ENCODE data around the gene CADM1. TPM values are rescaled to one million over a fixed set of nuclear protein-coding genes. Genes with fewer than 3 reads are reported as not detected.

The CADM1 gene
- total RNA-seq, 4 donors from 2014 or later, result 10.6 to 15.7 (median 13.8) TPM

DNA sequence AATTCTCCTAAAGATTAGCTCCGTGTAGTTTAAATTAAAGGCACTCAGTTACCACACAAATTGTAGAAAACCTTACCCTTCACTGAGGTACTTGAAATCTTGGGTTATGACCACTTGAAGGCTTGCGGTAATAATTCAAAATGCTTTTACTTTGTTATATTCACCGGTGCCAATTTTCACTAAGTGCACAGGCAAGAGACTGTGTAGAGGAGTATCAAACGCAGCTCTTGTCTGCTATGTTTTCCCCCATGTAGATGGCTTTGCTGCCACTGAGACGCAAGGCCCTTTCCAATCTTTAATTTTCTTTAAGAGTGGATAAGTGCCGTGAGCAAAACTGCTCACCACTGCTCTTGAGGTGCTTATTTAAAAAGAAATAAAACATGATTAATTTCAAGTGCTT lies 155.8 kb downstream of the CADM1 start:
- H3K27ac ChIP-seq (replicated peaks in 1 of 4), result no peak overlapping the region
- 94% methylated on average over 6 of the region's 6 CpGs for WGBS
- H3K36me3 ChIP-seq, result no peaks in the 10 kb centered on the region
- H3K4me3 ChIP-seq, result no peak overlapping the region
- H3K27me3 ChIP-seq, result no peaks in the 10 kb centered on the region
- peaks cover 0 to 4% (median 0%) of the 10 kb centered on the region in 4 donors for H3K4me1 ChIP-seq
- TF ChIP-seq, protein P1, sequence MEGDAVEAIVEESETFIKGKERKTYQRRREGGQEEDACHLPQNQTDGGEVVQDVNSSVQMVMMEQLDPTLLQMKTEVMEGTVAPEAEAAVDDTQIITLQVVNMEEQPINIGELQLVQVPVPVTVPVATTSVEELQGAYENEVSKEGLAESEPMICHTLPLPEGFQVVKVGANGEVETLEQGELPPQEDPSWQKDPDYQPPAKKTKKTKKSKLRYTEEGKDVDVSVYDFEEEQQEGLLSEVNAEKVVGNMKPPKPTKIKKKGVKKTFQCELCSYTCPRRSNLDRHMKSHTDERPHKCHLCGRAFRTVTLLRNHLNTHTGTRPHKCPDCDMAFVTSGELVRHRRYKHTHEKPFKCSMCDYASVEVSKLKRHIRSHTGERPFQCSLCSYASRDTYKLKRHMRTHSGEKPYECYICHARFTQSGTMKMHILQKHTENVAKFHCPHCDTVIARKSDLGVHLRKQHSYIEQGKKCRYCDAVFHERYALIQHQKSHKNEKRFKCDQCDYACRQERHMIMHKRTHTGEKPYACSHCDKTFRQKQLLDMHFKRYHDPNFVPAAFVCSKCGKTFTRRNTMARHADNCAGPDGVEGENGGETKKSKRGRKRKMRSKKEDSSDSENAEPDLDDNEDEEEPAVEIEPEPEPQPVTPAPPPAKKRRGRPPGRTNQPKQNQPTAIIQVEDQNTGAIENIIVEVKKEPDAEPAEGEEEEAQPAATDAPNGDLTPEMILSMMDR (IDR thresholded peaks at IDR 0.05), result no peak
- TF ChIP-seq EP300 (IDR thresholded peaks at IDR 0.05) (no peak), POLR2A (IDR thresholded peaks at IDR 0.05; ENCODE audit: low read depth) (no peak), POLR2AphosphoS5 (IDR thresholded peaks at IDR 0.05) (no peak)
- DNase-seq (ENCODE audit: extremely low spot score), result no peak
- H3K9me3 ChIP-seq, result no peaks in the 10 kb centered on the region
- intact Hi-C loops (cut with DNase I), result no loop called here

DNA sequence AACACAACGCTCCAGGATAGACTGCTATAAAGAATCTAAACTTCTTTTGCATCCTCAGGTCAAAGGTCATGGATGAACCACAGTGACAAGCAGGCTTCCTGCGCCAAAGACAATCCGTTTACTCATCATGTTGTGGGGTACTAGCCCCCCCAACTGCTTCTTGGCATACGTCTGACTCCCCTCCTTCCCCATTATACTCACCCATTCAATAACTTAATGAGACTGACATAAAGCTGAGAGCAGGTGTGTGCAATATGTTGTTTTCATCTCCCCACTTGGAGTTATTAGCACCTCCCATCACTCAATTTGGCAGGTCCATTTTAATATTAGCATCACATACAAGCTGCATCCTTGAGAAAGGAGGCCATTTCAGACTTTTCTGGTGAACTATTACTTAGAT lies 157.1 kb downstream of the CADM1 start:
- Histone ChIP-seq H3K4me1 (peaks cover 0 to 4% (median 0%) of the 10 kb centered on the region in 4 donors), H3K27ac (replicated peaks in 1 of 4) (no peak overlapping the region), H3K4me3 (no peak overlapping the region), H3K9me3 (no peaks in the 10 kb centered on the region), H3K36me3 (no peaks in the 10 kb centered on the region), H3K27me3 (no peaks in the 10 kb centered on the region)
- TF ChIP-seq EP300 (IDR thresholded peaks at IDR 0.05) (no peak), POLR2A (IDR thresholded peaks at IDR 0.05; ENCODE audit: low read depth) (no peak), POLR2AphosphoS5 (IDR thresholded peaks at IDR 0.05) (no peak)
- TF ChIP-seq, protein P1 (IDR thresholded peaks at IDR 0.05), result no peak
- DNase-seq (ENCODE audit: extremely low spot score), result no peak
- 98% methylated on average over 4 of the region's 4 CpGs for WGBS
- intact Hi-C loops (cut with DNase I), result no loop called here

DNA sequence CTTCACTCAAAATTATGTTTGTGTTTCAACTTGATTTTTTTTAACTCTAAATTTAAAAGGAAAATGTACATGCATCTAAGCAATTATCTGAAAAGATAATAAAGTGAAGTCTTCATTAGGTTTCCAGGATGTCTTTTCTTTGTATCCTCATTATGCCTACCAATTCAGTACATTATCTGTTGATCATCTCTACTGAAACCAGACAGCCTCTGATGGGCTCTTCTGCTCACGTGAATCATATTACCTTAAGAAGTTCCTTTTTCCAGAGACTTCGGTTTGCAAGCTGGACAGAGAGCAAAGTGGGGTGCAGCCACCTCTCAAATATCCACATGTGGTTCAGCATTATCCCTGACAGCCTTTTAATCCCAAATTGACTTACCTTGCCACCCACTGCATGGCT lies 158.4 kb downstream of the CADM1 start:
- DNase-seq (ENCODE audit: extremely low spot score), result no peak
- Histone ChIP-seq H3K9me3 (no peaks in the 10 kb centered on the region), H3K27me3 (no peaks in the 10 kb centered on the region), H3K27ac (replicated peaks in 1 of 4) (no peak overlapping the region), H3K36me3 (no peaks in the 10 kb centered on the region), H3K4me3 (no peak overlapping the region), H3K4me1 (peaks cover 0 to 4% (median 0%) of the 10 kb centered on the region in 4 donors)
- TF ChIP-seq POLR2A (IDR thresholded peaks at IDR 0.05; ENCODE audit: low read depth), result no peak
- TF ChIP-seq POLR2AphosphoS5 (IDR thresholded peaks at IDR 0.05), result no peak
- no peak for TF ChIP-seq EP300 (IDR thresholded peaks at IDR 0.05)
- TF ChIP-seq, protein P1 (IDR thresholded peaks at IDR 0.05), result no peak
- intact Hi-C loops (cut with DNase I), result no loop called here
- 93% methylated on average over 2 of the region's 2 CpGs for WGBS

DNA sequence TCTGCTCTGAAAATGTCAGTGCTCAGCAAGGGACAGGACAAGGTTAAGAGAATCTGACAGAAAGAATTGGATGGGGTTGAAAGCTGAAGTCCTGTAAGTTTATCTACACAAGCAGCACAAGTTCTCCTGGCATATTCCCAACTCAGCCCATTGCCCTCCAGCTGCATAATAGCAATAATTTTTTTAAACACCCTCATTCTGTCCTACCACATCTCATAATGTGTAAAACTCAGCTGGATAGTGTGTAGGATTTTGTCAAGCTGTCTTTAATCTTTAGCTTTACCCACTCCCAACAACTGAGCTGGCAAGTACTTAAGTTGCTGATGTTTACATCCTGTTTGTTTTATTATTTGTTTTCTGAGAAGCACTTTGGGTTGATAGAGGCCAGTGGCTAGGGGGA lies 158.9 kb downstream of the CADM1 start:
- Histone ChIP-seq H3K4me1 (peaks cover 0 to 4% (median 0%) of the 10 kb centered on the region in 4 donors), H3K27me3 (no peaks in the 10 kb centered on the region), H3K4me3 (no peak overlapping the region), H3K27ac (replicated peaks in 1 of 4) (no peak overlapping the region), H3K36me3 (no peaks in the 10 kb centered on the region), H3K9me3 (no peaks in the 10 kb centered on the region)
- intact Hi-C loops (cut with DNase I), result no loop called here
- no peak for DNase-seq (ENCODE audit: extremely low spot score)
- TF ChIP-seq POLR2AphosphoS5 (IDR thresholded peaks at IDR 0.05) (no peak), POLR2A (IDR thresholded peaks at IDR 0.05; ENCODE audit: low read depth) (no peak), EP300 (IDR thresholded peaks at IDR 0.05) (no peak)
- TF ChIP-seq, protein P1 (IDR thresholded peaks at IDR 0.05), result no peak

DNA sequence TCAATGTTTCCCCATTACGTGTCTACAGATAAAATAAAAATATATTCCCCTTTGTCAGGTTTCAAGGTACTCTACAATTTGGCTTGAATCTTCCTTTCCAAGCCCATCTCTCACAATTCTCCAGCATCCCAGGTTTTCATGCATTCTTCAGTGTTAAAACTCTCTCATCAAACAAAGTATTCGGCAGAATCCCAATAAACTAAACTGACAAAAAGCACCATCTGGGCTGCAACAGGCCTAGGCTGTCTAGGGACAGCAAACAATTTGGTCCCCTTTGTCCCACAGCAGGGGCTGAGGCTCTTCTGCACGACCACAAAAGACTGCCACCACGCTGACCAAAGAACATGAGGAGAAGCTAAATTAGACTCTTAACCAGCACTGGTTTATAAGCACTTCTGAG lies 159.4 kb downstream of the CADM1 start:
- no peaks in the 10 kb centered on the region for H3K27me3 ChIP-seq
- TF ChIP-seq EP300 (IDR thresholded peaks at IDR 0.05) (no peak), POLR2AphosphoS5 (IDR thresholded peaks at IDR 0.05) (no peak), POLR2A (IDR thresholded peaks at IDR 0.05; ENCODE audit: low read depth) (no peak)
- TF ChIP-seq, protein P1 (IDR thresholded peaks at IDR 0.05), result no peak
- H3K27ac ChIP-seq (replicated peaks in 1 of 4), result no peak overlapping the region
- no peak for DNase-seq (ENCODE audit: extremely low spot score)
- WGBS, result 83% methylated on average over 4 of the region's 4 CpGs
- H3K4me1 ChIP-seq, result peaks cover 0 to 4% (median 0%) of the 10 kb centered on the region in 4 donors
- H3K4me3 ChIP-seq, result no peak overlapping the region
- no peaks in the 10 kb centered on the region for H3K36me3 ChIP-seq
- H3K9me3 ChIP-seq, result no peaks in the 10 kb centered on the region
- intact Hi-C loops (cut with DNase I), result no loop called here

Measured in esophagus muscularis mucosa (tissue), 4 donors.